Neuronal stem cell (in vitro differentiated cells): ENCODE measurements around the gene SYS1.

ENCODE experiments used
- DNase-seq: peaks from one replicate; pipeline ENCODE4 v3.0.0-alpha.2; 2013; ENCODE audit warnings: low spot score
- H2AFZ ChIP-seq: one replicate; pipeline ENCODE4 v1.6.1; 2013; ENCODE audit warnings: mild to moderate bottlenecking, low read length, inconsistent platforms
- H2AK5ac ChIP-seq: 2 replicates; pipeline ENCODE4 v1.6.1; 2013; ENCODE audit warnings: low read depth, mild to moderate bottlenecking, inconsistent platforms, low read length, moderate library complexity, mixed read lengths
- H2BK120ac ChIP-seq: 2 replicates; pipeline ENCODE4 v1.6.1; 2013; ENCODE audit warnings: low read depth, mild to moderate bottlenecking, inconsistent platforms, low read length, moderate library complexity, mixed read lengths
- H2BK12ac ChIP-seq: one replicate; pipeline ENCODE4 v1.6.1; 2013; ENCODE audit warnings: low read length, inconsistent platforms
- H2BK15ac ChIP-seq: 2 replicates; pipeline ENCODE4 v1.6.1; 2013; ENCODE audit warnings: mild to moderate bottlenecking, low read length, inconsistent platforms, mixed read lengths
- H2BK5ac ChIP-seq: one replicate; pipeline ENCODE4 v1.6.1; 2013; ENCODE audit warnings: inconsistent platforms, mild to moderate bottlenecking, low read length, moderate library complexity
- H3K14ac ChIP-seq: one replicate; pipeline ENCODE4 v1.6.1; 2013; ENCODE audit warnings: low read length, inconsistent platforms
- H3K18ac ChIP-seq: 2 replicates; pipeline ENCODE4 v1.6.1; 2013; ENCODE audit warnings: low read length, inconsistent platforms
- H3K23ac ChIP-seq: 2 replicates; pipeline ENCODE4 v1.6.1; 2013; ENCODE audit warnings: low read depth, mild to moderate bottlenecking, mixed read lengths, low read length, inconsistent platforms; ENCODE audit not compliant: poor library complexity
- H3K27ac ChIP-seq: replicated peaks from 3 replicates; pipeline ENCODE4 v1.5.1; 2013; ENCODE audit warnings: low read length, inconsistent platforms
- H3K27me3 ChIP-seq, 3 experiments: 2 replicates each; pipeline ENCODE4 v1.6.1; 2013; ENCODE audit warnings: low read length in 3 of 3, mild to moderate bottlenecking in 2 of 3, inconsistent platforms in 1 of 3, low read depth in 1 of 3, mixed read lengths in 1 of 3, moderate library complexity in 1 of 3; ENCODE audit not compliant: control insufficient read depth in 3 of 3, insufficient read depth in 3 of 3
- H3K36me3 ChIP-seq, 2 donors: replicated peaks in 1 of 2; 2 replicates each; pipeline ENCODE4 v1.6.1; 2013; ENCODE audit warnings: low read length in 2 of 2; ENCODE audit not compliant: control insufficient read depth in 2 of 2, insufficient read depth in 2 of 2
- H3K4ac ChIP-seq: 2 replicates; pipeline ENCODE4 v1.6.1; 2013; ENCODE audit warnings: inconsistent platforms, mild to moderate bottlenecking, low read length, moderate library complexity
- H3K4me1 ChIP-seq, 2 donors: 1 replicate in 1 of 2; 2 replicates in 1 of 2; pipeline ENCODE4 v1.6.1; 2013; ENCODE audit warnings: low read length in 2 of 2, low read depth in 1 of 2; ENCODE audit not compliant: control insufficient read depth in 2 of 2, insufficient read depth in 1 of 2
- H3K4me2 ChIP-seq: one replicate; pipeline ENCODE4 v1.6.1; 2013; ENCODE audit warnings: mild to moderate bottlenecking, low read length, inconsistent platforms; ENCODE audit not compliant: insufficient read depth, poor library complexity, severe bottlenecking
- H3K4me3 ChIP-seq, 2 donors: 2 replicates each; pipeline ENCODE4 v1.5.1; 2013; ENCODE audit warnings: low read length in 2 of 2, mild to moderate bottlenecking in 2 of 2, inconsistent platforms in 1 of 2, moderate library complexity in 1 of 2
- H3K79me1 ChIP-seq: one replicate; pipeline ENCODE4 v1.6.1; 2013; ENCODE audit warnings: low read depth, mild to moderate bottlenecking, inconsistent platforms, low read length, moderate library complexity
- H3K9ac ChIP-seq: one replicate; pipeline ENCODE4 v1.6.1; 2013; ENCODE audit warnings: mild to moderate bottlenecking, low read depth, low read length, inconsistent platforms; ENCODE audit not compliant: poor library complexity
- H3K9me3 ChIP-seq, 2 donors: replicated peaks in 1 of 2; 2 replicates each; pipeline versions ENCODE3 to v1.6.1; 2013; ENCODE audit warnings: low read length in 2 of 2, mild to moderate bottlenecking in 2 of 2, inconsistent platforms in 1 of 2, low read depth in 1 of 2, mixed read lengths in 1 of 2, moderate library complexity in 1 of 2; ENCODE audit not compliant: control insufficient read depth in 2 of 2, insufficient read depth in 1 of 2
- H4K8ac ChIP-seq: one replicate; pipeline ENCODE4 v1.6.1; 2013; ENCODE audit warnings: low read depth, mild to moderate bottlenecking, inconsistent platforms, low read length, moderate library complexity
- H4K91ac ChIP-seq: one replicate; pipeline ENCODE4 v1.6.1; 2013; ENCODE audit warnings: low read length, low read depth, mild to moderate bottlenecking, inconsistent platforms; ENCODE audit not compliant: poor library complexity
- WGBS, 2 donors: extraction: QIAGEN DNeasy Blood & Tissue Kit; methylation state at CpG; one replicate each; pipeline ENCODE4 v1.1.7; 2013; ENCODE audit warnings: missing lambda C conversion rate in 2 of 2, mixed read lengths in 1 of 2; ENCODE audit not compliant: insufficient read length in 2 of 2, insufficient replicate concordance in 1 of 2; ENCODE audit errors: extremely low coverage in 2 of 2; 5-methylcytosine and 5-hydroxymethylcytosine counted together

SYS1 gene

DNA sequence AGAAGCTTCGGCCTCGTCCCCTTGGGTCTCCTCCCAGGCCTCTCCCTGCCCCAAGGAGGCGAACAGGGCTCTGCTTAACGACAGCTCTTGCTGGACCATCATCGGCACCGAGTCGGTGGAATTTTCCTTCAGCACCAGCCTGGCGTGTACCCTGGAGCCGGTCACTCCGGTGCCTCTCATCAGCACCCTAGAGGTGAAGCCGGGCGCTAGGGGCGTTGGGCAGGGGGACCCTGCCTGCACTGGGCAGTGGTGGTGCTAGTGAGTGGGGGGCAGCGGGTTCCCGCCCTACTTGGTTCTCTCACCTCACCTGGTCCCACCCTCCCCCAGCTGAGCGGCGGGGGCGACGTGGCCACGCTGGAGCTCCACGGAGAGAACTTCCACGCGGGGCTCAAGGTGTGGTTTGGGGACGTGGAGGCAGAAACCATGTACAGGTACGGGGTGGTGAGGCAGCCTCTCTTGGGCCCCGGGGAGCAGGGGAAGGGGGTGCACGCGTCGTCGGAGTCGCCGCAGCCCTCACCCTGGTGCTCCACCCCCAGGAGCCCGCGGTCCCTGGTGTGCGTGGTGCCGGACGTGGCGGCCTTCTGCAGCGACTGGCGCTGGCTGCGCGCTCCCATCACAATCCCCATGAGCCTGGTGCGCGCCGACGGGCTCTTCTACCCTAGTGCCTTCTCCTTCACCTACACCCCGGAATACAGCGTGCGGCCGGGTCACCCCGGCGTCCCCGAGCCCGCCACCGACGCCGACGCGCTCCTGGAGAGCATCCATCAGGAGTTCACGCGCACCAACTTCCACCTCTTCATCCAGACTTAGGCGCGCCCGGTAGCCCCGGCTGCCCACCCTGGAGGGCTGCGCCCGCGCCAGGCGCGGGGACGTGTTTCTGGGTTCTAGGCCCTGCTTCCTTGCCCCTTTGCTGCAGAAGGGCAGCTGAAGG is 46.5 kb upstream of the SYS1 start:
- Histone ChIP-seq H3K79me1 (no peaks in the 10 kb centered on the region), H3K4me1 (peaks cover 0 to 5% of the 10 kb centered on the region in 2 donors), H3K36me3 (no peaks in the 10 kb centered on the region), H3K4ac (no peak overlapping the region), H2BK120ac (no peak overlapping the region), H2BK12ac (peak overlapping the region; percentile 41), H4K91ac (no peak overlapping the region), H2AK5ac (peak overlapping the region; percentile 15), H3K27me3 (peaks cover 0 to 17% (median 12%) of the 10 kb centered on the region in 3 experiments), H3K18ac (no peak overlapping the region), H2BK15ac (peak overlapping the region; percentile 7), H3K4me2 (no peak overlapping the region), H3K9ac (no peak overlapping the region), H3K9me3 (peaks cover 0 to 3% of the 10 kb centered on the region in 2 donors), H2AFZ (no peak overlapping the region), H3K4me3 (peak overlapping the region in 1 of 2 donors; percentile 13), H4K8ac (no peak overlapping the region), H3K23ac (peak overlapping the region; percentile 65), H2BK5ac (no peak overlapping the region), H3K14ac (peak overlapping the region; percentile 82), H3K27ac (no peak overlapping the region)
- DNase-seq = no peak
- WGBS, 2 donors = no CpG with 5 or more reads among the region's 71 CpGs

DNA sequence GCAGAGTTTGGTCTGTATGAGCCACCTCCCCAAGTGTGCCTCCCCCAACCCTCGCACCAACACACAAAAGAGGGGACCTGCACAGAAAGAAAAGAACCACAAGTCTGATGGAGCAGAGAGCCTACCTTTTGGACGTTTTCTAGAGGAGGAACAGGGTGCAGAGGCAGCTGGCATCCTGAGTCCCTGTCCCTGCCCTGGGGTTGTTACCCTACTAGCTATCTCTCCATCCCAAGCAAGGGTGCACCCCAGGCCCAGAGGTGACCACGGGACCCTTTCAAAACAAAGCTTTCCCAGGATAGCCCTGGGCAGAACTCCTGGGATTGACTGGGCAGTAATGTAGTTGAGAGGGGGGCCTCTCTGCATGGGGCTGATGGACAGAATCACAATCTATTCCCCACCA is 45.1 kb upstream of the SYS1 start:
- Histone ChIP-seq H3K27me3 (peaks cover 0 to 12% (median 5%) of the 10 kb centered on the region in 3 experiments), H3K36me3 (no peaks in the 10 kb centered on the region), H4K91ac (no peak overlapping the region), H2AK5ac (no peak overlapping the region), H3K79me1 (no peaks in the 10 kb centered on the region), H2BK15ac (peak overlapping the region; percentile 58), H3K27ac (no peak overlapping the region), H2BK12ac (peak overlapping the region; percentile 46), H2AFZ (no peak overlapping the region), H3K4me2 (no peak overlapping the region), H3K4ac (no peak overlapping the region), H3K9me3 (peaks cover 0 to 3% of the 10 kb centered on the region in 2 donors), H3K9ac (no peak overlapping the region), H2BK5ac (no peak overlapping the region), H3K4me1 (no peaks in the 10 kb centered on the region), H3K23ac (no peak overlapping the region), H3K14ac (no peak overlapping the region), H3K18ac (no peak overlapping the region), H3K4me3 (no peak overlapping the region), H2BK120ac (no peak overlapping the region), H4K8ac (no peak overlapping the region)
- WGBS, 2 donors = no CpG with 5 or more reads among the region's 3 CpGs
- no peak for DNase-seq

DNA sequence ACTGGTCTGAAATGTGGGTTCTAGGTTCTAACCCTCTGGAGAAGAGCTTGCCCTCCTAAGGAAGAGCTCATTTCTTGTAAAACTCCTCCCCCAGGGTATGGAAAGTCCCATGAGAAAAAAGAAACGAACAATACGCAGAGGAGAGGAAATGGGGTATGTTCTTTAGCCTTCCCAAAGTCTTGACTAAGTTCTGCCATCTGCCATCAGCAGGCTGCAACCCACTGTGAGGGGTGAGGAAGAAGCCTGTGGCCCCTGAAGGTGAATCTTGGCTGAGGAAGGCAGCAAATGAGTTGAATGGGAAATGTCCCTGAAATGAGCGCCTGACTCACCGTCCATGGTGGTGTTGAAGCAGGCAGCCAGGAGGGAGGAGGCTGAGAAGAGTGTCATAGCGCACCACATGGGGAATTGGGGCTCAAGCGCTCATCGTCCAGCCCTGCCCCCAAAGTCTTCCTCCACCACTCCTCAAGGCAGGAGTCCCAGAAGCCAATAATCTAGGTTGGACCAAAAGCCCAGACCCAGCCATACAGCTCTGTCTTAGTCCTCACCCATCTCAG is 44.5 kb upstream of the SYS1 start:
- H3K9me3 ChIP-seq = peaks cover 0 to under 1% of the 10 kb centered on the region in 2 donors
- no peak overlapping the region for H3K18ac ChIP-seq
- no peak overlapping the region for H3K4ac ChIP-seq
- H3K36me3 ChIP-seq = no peaks in the 10 kb centered on the region
- no peak overlapping the region for H2BK12ac ChIP-seq
- no peak overlapping the region for H3K4me2 ChIP-seq
- no peak overlapping the region for H4K91ac ChIP-seq
- no peak overlapping the region for H3K27ac ChIP-seq
- H3K79me1 ChIP-seq = no peaks in the 10 kb centered on the region
- H3K23ac ChIP-seq = no peak overlapping the region
- no peak overlapping the region for H4K8ac ChIP-seq
- WGBS, 2 donors = no CpG with 5 or more reads among the region's 7 CpGs
- H3K4me1 ChIP-seq = no peaks in the 10 kb centered on the region
- H2AFZ ChIP-seq = no peak overlapping the region
- H2BK15ac ChIP-seq = no peak overlapping the region
- H3K9ac ChIP-seq = no peak overlapping the region
- H3K14ac ChIP-seq = no peak overlapping the region
- H2BK120ac ChIP-seq = no peak overlapping the region
- H2BK5ac ChIP-seq = no peak overlapping the region
- no peak overlapping the region for H3K4me3 ChIP-seq
- peaks cover 0 to 6% (median 0%) of the 10 kb centered on the region in 3 experiments for H3K27me3 ChIP-seq
- no peak for DNase-seq
- H2AK5ac ChIP-seq = no peak overlapping the region

DNA sequence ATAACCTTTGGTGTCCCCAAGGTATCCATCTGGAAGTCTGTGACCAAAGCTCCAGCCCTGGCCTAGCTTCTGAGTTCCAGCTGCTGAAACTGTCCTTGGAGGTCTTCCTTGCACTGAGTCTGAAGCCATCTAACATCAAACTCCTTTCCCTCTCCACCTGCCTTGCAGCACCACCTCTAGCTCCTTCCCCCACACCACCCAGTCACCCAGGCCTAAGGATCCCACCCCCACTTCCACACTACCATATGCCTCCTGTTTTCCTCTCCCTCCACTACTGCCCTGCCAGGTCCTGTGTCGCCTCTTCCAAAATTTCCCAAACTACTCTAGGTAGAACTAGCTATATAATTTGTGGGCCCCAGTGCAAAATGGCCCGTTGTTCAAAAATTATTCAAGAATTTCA is 44.0 kb upstream of the SYS1 start:
- H2BK5ac ChIP-seq = no peak overlapping the region
- H3K27me3 ChIP-seq = peaks cover 0 to 2% (median 0%) of the 10 kb centered on the region in 3 experiments
- H2AFZ ChIP-seq = no peak overlapping the region
- no peaks in the 10 kb centered on the region for H3K79me1 ChIP-seq
- no peak overlapping the region for H4K8ac ChIP-seq
- H3K23ac ChIP-seq = no peak overlapping the region
- no peak overlapping the region for H3K18ac ChIP-seq
- no CpG with 5 or more reads among the region's 2 CpGs for WGBS, 2 donors
- H3K9me3 ChIP-seq = no peaks in the 10 kb centered on the region
- H2BK120ac ChIP-seq = no peak overlapping the region
- H3K36me3 ChIP-seq = no peaks in the 10 kb centered on the region
- H3K4me1 ChIP-seq = no peaks in the 10 kb centered on the region
- DNase-seq = no peak
- H2BK12ac ChIP-seq = no peak overlapping the region
- no peak overlapping the region for H3K4ac ChIP-seq
- H2AK5ac ChIP-seq = no peak overlapping the region
- no peak overlapping the region for H2BK15ac ChIP-seq
- no peak overlapping the region for H3K27ac ChIP-seq
- H3K9ac ChIP-seq = peak overlapping the region; percentile 15
- H3K14ac ChIP-seq = no peak overlapping the region
- H3K4me2 ChIP-seq = no peak overlapping the region
- H3K4me3 ChIP-seq = no peak overlapping the region
- no peak overlapping the region for H4K91ac ChIP-seq
